Measurements from ENCODE around the gene IRS1.
A peak's percentile ranks its signal among the peaks of the same experiment; 100 is the strongest.

The IRS1 gene

GRCh38 chr2:226797989-226798421, 1.6 kb downstream of the IRS1 start:
- Histone ChIP-seq H3K79me2 (ENCODE audit: insufficient read depth, low read length) (peaks cover 52% of the 10 kb centered on the region), H3K36me3 (ENCODE audit: low read length) (no peaks in the 10 kb centered on the region), H2AFZ (ENCODE audit: low read depth, low read length, severe bottlenecking) (no peak overlapping the region), H3K4me3 (ENCODE audit: insufficient read depth, low read length, poor library complexity, severe bottlenecking) (peak overlapping the region; percentile 85), H3K9me3 (ENCODE audit: insufficient read depth, low read length) (no peaks in the 10 kb centered on the region), H3K9ac (ENCODE audit: low read length) (peak overlapping the region; percentile 93), H3K27me3 (ENCODE audit: low read length) (no peaks in the 10 kb centered on the region), H3K27ac (ENCODE audit: low read depth, low read length) (peak overlapping the region; percentile 85), H4K20me1 (ENCODE audit: low read depth, low read length) (no peaks in the 10 kb centered on the region), H3K9me2 (replicated peaks; ENCODE audit: insufficient read depth, low read length) (no peaks in the 10 kb centered on the region), H3K4me2 (ENCODE audit: low read depth, low read length, poor library complexity, severe bottlenecking) (peak overlapping the region; percentile 63), H3F3A (ENCODE audit: insufficient read depth) (peaks cover 36% of the 10 kb centered on the region)
- TF ChIP-seq, protein P1, sequence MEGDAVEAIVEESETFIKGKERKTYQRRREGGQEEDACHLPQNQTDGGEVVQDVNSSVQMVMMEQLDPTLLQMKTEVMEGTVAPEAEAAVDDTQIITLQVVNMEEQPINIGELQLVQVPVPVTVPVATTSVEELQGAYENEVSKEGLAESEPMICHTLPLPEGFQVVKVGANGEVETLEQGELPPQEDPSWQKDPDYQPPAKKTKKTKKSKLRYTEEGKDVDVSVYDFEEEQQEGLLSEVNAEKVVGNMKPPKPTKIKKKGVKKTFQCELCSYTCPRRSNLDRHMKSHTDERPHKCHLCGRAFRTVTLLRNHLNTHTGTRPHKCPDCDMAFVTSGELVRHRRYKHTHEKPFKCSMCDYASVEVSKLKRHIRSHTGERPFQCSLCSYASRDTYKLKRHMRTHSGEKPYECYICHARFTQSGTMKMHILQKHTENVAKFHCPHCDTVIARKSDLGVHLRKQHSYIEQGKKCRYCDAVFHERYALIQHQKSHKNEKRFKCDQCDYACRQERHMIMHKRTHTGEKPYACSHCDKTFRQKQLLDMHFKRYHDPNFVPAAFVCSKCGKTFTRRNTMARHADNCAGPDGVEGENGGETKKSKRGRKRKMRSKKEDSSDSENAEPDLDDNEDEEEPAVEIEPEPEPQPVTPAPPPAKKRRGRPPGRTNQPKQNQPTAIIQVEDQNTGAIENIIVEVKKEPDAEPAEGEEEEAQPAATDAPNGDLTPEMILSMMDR (IDR thresholded peaks at IDR 0.05; ENCODE audit: insufficient read depth, low read length, poor library complexity, severe bottlenecking): no peak
- no peak for TF ChIP-seq EZH2phosphoT487 (conservative IDR thresholded peaks at IDR 0.05; ENCODE audit: low read length)

DNA sequence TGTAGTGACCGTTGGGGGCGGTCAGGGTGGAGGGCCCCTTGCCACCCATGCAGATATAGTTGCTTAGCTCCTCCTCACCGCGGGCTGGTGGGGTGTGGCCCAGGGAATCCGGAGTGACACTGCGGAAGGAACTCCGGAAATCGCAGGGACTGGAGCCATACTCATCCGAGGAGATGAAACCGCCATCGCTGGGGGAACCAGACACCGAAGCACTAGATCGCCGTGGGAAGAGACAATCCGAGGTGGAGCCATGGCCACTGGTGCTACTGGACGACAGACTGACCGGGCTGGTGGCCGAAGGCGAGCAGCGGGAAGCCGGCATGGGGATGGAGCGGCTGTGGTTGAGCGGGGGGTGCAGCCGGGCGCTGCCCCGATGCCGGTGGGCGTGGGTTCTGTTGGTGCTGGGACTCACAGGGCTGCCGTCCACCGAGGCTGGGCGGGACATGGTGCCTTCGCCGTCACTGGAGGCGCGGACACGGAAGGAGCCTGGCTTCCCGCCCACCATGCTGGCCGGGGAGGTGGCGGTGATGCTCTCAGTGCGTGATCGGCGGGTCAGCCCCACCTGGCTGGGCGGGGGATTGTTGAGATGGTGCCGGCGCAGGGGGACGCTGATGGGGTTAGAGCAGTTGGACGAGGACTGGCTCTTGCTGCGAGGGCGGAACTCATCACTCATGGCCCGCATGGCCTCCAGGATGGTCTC, 2.2 kb downstream of the IRS1 start:
- Histone ChIP-seq H3F3A (ENCODE audit: insufficient read depth) (peaks cover 41% of the 10 kb centered on the region), H3K9me2 (replicated peaks; ENCODE audit: insufficient read depth, low read length) (no peaks in the 10 kb centered on the region), H3K36me3 (ENCODE audit: low read length) (no peaks in the 10 kb centered on the region), H2AFZ (ENCODE audit: low read depth, low read length, severe bottlenecking) (no peak overlapping the region), H3K79me2 (ENCODE audit: insufficient read depth, low read length) (peaks cover 55% of the 10 kb centered on the region), H3K4me3 (ENCODE audit: insufficient read depth, low read length, poor library complexity, severe bottlenecking) (no peak overlapping the region), H3K9ac (ENCODE audit: low read length) (no peak overlapping the region), H3K4me2 (ENCODE audit: low read depth, low read length, poor library complexity, severe bottlenecking) (peak overlapping the region; percentile 63), H3K27ac (ENCODE audit: low read depth, low read length) (no peak overlapping the region), H4K20me1 (ENCODE audit: low read depth, low read length) (no peaks in the 10 kb centered on the region), H3K9me3 (ENCODE audit: insufficient read depth, low read length) (no peaks in the 10 kb centered on the region), H3K27me3 (ENCODE audit: low read length) (no peaks in the 10 kb centered on the region)
- TF ChIP-seq, protein P1 (IDR thresholded peaks at IDR 0.05; ENCODE audit: insufficient read depth, low read length, poor library complexity, severe bottlenecking): no peak
- TF ChIP-seq EZH2phosphoT487 (conservative IDR thresholded peaks at IDR 0.05; ENCODE audit: low read length): no peak

GRCh38 chr2:226796840-226797288, 2.8 kb downstream of the IRS1 start:
- Histone ChIP-seq H3K79me2 (ENCODE audit: insufficient read depth, low read length) (peaks cover 61% of the 10 kb centered on the region), H3K9me3 (ENCODE audit: insufficient read depth, low read length) (no peaks in the 10 kb centered on the region), H3K4me2 (ENCODE audit: low read depth, low read length, poor library complexity, severe bottlenecking) (no peak overlapping the region), H3K27ac (ENCODE audit: low read depth, low read length) (no peak overlapping the region), H3K27me3 (ENCODE audit: low read length) (no peaks in the 10 kb centered on the region), H3K36me3 (ENCODE audit: low read length) (no peaks in the 10 kb centered on the region), H3K9me2 (replicated peaks; ENCODE audit: insufficient read depth, low read length) (no peaks in the 10 kb centered on the region), H3K4me3 (ENCODE audit: insufficient read depth, low read length, poor library complexity, severe bottlenecking) (no peak overlapping the region), H2AFZ (ENCODE audit: low read depth, low read length, severe bottlenecking) (no peak overlapping the region), H3F3A (ENCODE audit: insufficient read depth) (peaks cover 41% of the 10 kb centered on the region), H3K9ac (ENCODE audit: low read length) (no peak overlapping the region), H4K20me1 (ENCODE audit: low read depth, low read length) (no peaks in the 10 kb centered on the region)
- no peak for TF ChIP-seq EZH2phosphoT487 (conservative IDR thresholded peaks at IDR 0.05; ENCODE audit: low read length)
- TF ChIP-seq, protein P1 (IDR thresholded peaks at IDR 0.05; ENCODE audit: insufficient read depth, low read length, poor library complexity, severe bottlenecking): peak; percentile 32

Measured in SU-DHL-6 (cell line).